Measurements from ENCODE around the gene AGRN.

- TF ChIP-seq CTCF (IDR thresholded peaks at IDR 0.05; ENCODE audit: low read depth, low read length), result no peak
- TF ChIP-seq POLR2A (IDR thresholded peaks at IDR 0.05; ENCODE audit: extremely low read depth, insufficient read length), result no peak
- TF ChIP-seq MAX (IDR thresholded peaks at IDR 0.05; ENCODE audit: low read depth, low read length), result no peak
- TF ChIP-seq MYC (IDR thresholded peaks at IDR 0.05; ENCODE audit: low read depth, low read length), result no peak
Observed at GRCh38 chr1:1050577-1051052, 30.7 kb downstream of the AGRN start.
